Subcutaneous adipose tissue (tissue), 4 donors: ENCODE measurements around the gene CELSR1. TPM values are rescaled to one million over a fixed set of nuclear protein-coding genes. Genes with fewer than 3 reads are reported as not detected.

ENCODE experiments used
- total RNA-seq, 4 donors: library from RNA; depleted of rRNA; stranded (reverse); fragments of >200 nt; gene quantifications; one replicate each; pipeline ENCODE4 v1.1.0, GENCODE V29; 2016
- TF ChIP-seq, protein P1 (sequence below): fragments of 450-650 bp; IDR thresholded peaks from one replicate; pipeline ENCODE4 v1.5.1; 2016; ENCODE audit warnings: low read depth, mild to moderate bottlenecking, control low read depth, antibody characterized with exemption, moderate library complexity

CELSR1 gene
- total RNA-seq, 4 donors from 2014 or later, result 0.16 to 5.6 (median 1.5) TPM

DNA sequence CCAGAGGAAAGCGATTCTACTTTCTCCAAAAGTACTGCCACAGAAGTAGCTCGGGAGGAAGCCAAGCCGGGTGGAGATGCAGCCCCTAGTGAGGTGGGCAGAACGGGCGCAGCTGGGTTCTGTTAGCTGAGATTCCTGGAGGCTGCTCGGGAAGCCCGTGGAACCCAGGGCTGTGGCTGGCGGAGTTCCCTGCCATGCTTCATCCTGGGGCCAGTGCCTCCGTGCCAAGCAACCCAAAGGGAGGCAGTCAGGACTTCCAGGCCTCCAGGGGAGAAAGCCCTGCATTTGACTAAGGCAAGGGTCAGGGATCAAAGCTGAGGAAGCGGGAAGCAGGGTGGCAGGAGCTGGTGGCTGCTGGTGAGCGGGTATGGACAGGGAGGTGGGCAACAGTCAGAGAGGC is 208.6 kb downstream of the CELSR1 start:
- TF ChIP-seq, protein P1, sequence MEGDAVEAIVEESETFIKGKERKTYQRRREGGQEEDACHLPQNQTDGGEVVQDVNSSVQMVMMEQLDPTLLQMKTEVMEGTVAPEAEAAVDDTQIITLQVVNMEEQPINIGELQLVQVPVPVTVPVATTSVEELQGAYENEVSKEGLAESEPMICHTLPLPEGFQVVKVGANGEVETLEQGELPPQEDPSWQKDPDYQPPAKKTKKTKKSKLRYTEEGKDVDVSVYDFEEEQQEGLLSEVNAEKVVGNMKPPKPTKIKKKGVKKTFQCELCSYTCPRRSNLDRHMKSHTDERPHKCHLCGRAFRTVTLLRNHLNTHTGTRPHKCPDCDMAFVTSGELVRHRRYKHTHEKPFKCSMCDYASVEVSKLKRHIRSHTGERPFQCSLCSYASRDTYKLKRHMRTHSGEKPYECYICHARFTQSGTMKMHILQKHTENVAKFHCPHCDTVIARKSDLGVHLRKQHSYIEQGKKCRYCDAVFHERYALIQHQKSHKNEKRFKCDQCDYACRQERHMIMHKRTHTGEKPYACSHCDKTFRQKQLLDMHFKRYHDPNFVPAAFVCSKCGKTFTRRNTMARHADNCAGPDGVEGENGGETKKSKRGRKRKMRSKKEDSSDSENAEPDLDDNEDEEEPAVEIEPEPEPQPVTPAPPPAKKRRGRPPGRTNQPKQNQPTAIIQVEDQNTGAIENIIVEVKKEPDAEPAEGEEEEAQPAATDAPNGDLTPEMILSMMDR, result no peak

DNA sequence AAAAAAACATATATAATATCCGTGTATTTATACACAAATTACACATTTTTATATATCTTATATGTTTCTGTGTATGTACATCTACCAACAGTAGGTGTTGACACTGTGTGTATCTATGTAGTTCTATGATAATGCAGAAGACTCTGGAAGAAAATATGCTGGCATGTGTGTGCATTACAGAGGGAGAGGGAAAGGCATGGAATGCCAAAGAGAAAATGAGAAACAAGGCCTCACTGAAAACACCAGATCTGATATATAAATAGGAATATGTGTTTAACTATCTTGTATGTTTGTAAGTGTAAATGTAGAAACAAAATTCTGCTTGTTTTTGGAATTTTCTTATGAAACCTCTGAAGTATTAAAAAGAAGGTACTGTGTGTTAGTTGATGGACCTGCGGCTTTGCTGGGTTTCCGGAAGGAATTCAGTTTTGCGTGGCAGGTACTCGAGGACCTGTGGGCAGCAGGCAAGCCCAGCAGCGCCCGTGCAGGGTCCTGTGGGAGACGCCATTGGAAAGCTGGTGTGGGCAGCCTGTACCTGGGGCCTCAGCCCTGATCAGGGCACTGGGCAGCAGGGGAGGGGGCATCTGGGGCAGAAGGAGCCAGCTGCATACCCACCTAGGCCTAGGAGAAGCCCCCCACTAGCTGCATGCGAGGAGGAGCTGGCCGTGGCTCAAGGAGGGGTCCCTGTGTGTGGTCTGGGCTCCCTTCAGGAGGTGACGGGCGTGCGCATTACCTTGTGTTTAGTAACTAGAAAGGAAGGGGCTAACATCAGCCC is 209.5 kb downstream of the CELSR1 start:
- TF ChIP-seq, protein P1, result no peak

DNA sequence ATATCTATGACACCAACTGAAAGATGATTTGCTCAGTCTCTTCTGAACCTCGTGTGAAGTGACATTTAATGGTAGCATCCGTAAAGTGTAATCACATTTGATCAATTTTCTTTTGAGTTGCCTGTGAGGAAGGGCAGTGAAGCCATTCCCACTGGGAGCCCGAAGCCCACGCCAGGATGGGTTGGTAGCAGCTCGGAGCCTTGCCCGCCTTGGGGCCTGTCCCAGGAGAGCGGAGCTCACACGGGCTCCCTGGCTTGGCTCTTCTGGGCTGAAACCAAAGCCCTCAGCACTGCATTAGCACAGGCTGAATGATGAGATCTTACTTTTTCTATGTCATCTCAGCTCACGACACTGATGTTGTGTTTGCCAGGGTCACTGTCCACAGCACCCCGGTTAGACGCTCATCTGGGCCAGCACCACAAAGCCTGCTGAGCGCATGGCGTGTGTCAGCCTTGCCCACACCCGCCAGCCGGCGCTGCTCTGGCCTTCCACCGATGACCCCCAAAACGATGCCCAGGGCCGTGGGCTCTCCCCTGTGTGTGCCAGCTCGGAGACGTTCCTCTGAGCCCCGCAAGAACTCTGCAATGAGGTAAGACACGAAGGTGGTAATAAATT is 211.2 kb downstream of the CELSR1 start:
- TF ChIP-seq, protein P1, result no peak

DNA sequence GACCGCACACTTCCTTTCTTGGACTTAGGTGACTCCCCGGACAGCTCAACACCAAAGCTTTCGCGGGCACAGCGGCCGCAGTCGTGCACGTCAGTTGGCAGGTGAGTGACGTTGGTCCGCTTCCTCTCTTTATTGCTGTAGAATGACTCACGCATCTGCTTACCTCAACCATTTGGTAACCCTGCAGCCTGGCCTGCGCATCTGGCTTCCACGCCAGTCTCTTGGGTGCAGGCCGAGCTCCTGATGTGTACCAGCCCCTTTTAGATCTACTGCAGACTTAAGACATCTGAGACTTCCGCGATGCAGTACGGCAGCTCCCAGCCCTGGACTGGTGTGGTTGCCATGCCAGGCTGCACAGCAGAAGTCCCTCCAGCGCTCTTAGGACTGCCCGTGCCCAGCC is 214.3 kb downstream of the CELSR1 start:
- TF ChIP-seq, protein P1, result no peak

DNA sequence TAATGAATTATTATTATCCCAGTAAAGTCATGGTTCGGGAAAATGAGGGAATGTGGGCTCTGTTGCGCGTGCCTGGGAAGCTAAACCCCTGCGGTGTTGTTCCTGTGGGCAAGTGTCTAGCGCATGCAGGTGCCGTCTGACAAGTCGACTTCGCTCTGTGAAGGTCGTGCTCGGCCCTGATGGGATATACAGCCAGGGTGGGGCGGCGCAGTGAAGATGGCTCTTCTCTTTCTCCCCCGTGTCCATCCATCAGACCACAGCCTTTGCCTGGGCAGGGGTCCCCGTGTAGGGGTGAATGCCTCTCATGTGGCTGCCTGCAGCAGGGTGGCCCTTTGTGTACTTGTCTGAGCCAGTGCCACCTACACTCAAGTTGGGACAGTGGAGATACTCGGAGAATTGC is 214.7 kb downstream of the CELSR1 start:
- TF ChIP-seq, protein P1, result no peak

DNA sequence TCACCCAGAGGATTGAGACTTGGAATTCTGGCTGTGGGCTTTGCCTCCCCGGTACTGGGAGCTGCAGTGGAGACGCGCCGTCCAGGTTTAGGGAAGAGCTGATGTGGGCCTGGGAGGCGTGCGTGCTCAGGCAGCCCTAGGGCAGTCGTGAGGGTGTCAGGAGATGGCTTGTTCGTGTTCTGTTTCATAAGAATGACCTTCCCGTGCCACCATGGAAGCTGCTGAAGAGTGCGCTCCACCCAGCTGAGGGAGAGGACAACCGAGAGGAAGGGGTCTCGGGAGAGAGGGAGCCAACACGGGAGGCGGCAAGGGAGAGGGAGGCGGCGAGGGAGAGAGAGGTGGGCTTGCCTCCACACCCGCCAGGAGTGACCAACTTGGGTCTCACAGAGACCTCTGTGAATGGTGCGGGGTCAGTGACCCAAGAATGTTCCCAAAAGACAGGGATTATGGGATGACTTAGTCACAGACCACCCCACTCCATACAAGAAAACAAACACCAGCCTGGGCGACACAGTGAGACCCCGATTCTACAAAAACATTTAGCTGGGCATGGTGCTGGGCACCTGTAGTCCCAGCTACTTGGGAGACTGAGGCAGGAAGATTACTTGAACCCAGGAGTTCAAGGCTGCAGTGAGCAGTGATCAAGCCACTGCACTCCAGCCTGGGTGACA is 216.6 kb downstream of the CELSR1 start:
- TF ChIP-seq, protein P1, result no peak

DNA sequence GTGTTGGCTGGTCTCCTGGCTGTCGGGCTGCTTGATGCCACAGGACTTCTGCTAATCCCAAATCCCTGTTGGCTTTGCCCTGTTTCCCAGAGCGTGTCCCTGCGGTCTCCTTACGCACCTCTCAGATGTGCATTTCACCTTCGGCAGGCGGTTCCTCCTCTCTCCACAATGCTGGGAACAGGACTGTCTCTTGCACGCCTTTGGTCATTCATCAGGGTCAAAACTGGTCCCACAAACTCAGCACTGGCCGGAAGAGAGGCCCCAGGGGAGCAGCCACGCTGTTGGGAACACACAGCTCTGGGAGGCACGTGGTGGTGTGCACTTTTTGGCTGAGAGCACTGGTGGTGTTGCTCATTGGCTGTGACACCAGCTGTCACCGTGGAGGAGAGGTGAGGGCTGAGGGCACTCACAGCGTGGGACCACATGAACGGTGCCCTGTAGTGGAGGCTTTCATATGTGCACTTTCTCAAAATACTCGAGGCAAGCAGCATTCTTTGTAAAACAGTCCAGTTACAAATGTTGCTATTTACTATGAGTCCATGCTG is 217.2 kb downstream of the CELSR1 start:
- TF ChIP-seq, protein P1, result no peak
